Calu3 (cell line): ENCODE measurements around the gene C9orf153. TPM values are rescaled to one million over a fixed set of nuclear protein-coding genes. Genes with fewer than 3 reads are reported as not detected.

Experiments used
- BruUV-seq: library from RNA; stranded (reverse); fragments of 400-500 nt; replicated peaks from 2 replicates; lab custom pipeline; 2021; lab: Mats Ljungman, UMichigan
- CTCF ChIA-PET: fragments of 300-600 bp; sonication (Branson Sonifier 250); formaldehyde crosslinking; loops from one replicate; lab custom pipeline; 2022; ENCODE audit warnings: antibody characterized with exemption; lab: Charles Lee
- DNase-seq: peaks from one replicate; pipeline ENCODE4 v3.0.0; 2022
- H3K27ac Mint-ChIP-seq: one replicate; pipeline ENCODE4 v1.8.0; 2022; ENCODE audit warnings: mixed read lengths; ENCODE audit not compliant: unreplicated experiment
- H3K27me3 Mint-ChIP-seq: one replicate; pipeline ENCODE4 v1.8.0; 2022; ENCODE audit warnings: mixed read lengths; ENCODE audit not compliant: unreplicated experiment
- H3K36me3 Mint-ChIP-seq: one replicate; pipeline ENCODE4 v1.8.0; 2022; ENCODE audit warnings: mild to moderate bottlenecking, moderate library complexity, mixed read lengths; ENCODE audit not compliant: insufficient read depth, unreplicated experiment
- H3K4me1 Mint-ChIP-seq: one replicate; pipeline ENCODE4 v1.8.0; 2022; ENCODE audit warnings: mild to moderate bottlenecking, low read depth, mixed read lengths; ENCODE audit not compliant: unreplicated experiment
- H3K4me3 Mint-ChIP-seq: one replicate; pipeline ENCODE4 v1.8.0; 2022; ENCODE audit warnings: mild to moderate bottlenecking, low read depth, moderate library complexity, mixed read lengths; ENCODE audit not compliant: unreplicated experiment
- H3K9me3 Mint-ChIP-seq: one replicate; pipeline ENCODE4 v1.8.0; 2022; ENCODE audit warnings: low read depth, mixed read lengths; ENCODE audit not compliant: unreplicated experiment
- intact Hi-C: fragments of 100-400 bp; cut with micrococcal nuclease; formaldehyde crosslinking; loops from one replicate; pipeline ENCODE4 v1.10.0; 2022; ENCODE audit not compliant: unreplicated experiment
- total RNA-seq: library from RNA; stranded (reverse); gene quantifications from 2 replicates; pipeline ENCODE4 v1.2.3, GENCODE V29; 2022
- TF ChIP-seq, protein P1 (sequence below): fragments of 200-600 bp; IDR thresholded peaks from one replicate; pipeline ENCODE4 v1.8.0; 2022; ENCODE audit warnings: antibody characterized with exemption; ENCODE audit not compliant: unreplicated experiment

The C9orf153 gene
- total RNA-seq, 1 experiment from 2014 or later = not detected

DNA sequence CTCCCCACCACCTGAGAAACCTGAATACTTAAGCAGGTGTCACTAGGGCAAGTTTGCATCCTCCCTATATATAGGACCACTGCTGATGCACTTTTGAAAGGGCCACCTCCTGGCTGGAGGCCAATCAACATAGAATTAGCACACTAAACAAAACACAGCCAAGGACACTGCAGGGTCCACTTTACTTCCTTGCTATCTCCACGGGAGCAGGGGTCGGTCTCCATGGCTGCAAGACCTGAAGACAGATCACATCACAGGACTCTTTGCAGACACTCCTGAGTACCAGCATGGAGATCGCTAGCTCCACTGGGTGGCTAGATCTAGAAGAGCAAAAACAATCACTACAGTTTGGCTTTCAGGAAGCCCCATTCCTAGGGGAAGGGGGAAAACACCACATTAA is 72.3 kb downstream of the C9orf153 start:
- Mint-ChIP-seq H3K36me3 (no peaks in the 10 kb centered on the region), H3K27me3 (no peaks in the 10 kb centered on the region), H3K4me3 (no peak overlapping the region), H3K9me3 (no peaks in the 10 kb centered on the region), H3K27ac (no peak overlapping the region), H3K4me1 (no peaks in the 10 kb centered on the region)
- TF ChIP-seq, protein P1, sequence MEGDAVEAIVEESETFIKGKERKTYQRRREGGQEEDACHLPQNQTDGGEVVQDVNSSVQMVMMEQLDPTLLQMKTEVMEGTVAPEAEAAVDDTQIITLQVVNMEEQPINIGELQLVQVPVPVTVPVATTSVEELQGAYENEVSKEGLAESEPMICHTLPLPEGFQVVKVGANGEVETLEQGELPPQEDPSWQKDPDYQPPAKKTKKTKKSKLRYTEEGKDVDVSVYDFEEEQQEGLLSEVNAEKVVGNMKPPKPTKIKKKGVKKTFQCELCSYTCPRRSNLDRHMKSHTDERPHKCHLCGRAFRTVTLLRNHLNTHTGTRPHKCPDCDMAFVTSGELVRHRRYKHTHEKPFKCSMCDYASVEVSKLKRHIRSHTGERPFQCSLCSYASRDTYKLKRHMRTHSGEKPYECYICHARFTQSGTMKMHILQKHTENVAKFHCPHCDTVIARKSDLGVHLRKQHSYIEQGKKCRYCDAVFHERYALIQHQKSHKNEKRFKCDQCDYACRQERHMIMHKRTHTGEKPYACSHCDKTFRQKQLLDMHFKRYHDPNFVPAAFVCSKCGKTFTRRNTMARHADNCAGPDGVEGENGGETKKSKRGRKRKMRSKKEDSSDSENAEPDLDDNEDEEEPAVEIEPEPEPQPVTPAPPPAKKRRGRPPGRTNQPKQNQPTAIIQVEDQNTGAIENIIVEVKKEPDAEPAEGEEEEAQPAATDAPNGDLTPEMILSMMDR = no peak
- DNase-seq = no peak
- CTCF ChIA-PET = interaction anchor here (1.4 kb wide), 1 partner anchor 87 kb away, joined by 3 read pairs; the partner anchor contains the start of gene GOLM1
- intact Hi-C loops = loop anchor here (1.0 kb wide), 1 partner anchor 152 kb away; no protein-coding TSS in a partner anchor
- no TSS peak for BruUV-seq

DNA sequence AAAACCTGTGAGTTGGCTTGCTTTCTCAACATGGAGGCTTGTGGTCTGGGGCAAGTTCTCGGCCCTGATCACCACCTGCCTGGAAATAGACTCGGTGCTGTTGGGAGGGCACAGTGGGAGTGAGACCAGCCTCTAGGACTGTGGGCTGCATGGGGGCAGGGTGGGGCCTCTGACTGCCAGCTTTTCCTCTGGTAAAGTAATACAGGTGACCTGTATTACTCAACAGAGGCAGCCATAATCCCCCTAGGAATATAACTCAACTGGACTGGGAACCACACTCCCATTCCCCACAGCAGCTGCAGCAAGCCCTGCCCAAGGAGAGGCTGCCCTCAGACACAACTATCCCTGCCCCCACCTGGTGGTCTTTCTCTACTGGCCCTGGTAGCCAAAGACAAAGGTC is 72.8 kb downstream of the C9orf153 start:
- no peak overlapping the region for H3K27ac Mint-ChIP-seq
- BruUV-seq = no TSS peak
- no peak for DNase-seq

DNA sequence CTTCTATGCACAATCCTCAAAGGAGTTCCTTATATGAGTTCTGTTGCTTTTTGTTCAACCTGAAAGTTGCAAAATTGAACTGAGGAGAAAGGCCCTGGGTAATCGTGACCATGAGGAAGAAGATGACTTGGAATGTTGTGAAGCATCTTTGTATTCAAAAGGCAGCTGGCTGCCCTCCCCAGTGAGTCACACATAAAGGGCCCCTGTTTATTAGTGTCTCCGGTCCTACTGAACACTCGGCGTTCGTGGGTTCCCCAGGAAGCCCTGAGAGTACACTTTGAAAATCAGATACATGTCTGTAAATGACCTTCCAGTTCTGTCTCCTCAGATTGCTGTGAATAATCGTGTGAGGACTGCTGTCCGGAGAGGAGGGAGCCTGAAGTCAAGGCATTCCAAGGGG is 73.6 kb downstream of the C9orf153 start:
- H3K4me1 Mint-ChIP-seq = peaks cover 8% of the 10 kb centered on the region
- H3K27me3 Mint-ChIP-seq = no peaks in the 10 kb centered on the region
- no peak overlapping the region for H3K27ac Mint-ChIP-seq
- no peak for DNase-seq
- intact Hi-C loops = no loop called here
- H3K4me3 Mint-ChIP-seq = no peak overlapping the region
- TF ChIP-seq, protein P1 = no peak
- no peaks in the 10 kb centered on the region for H3K9me3 Mint-ChIP-seq
- no TSS peak for BruUV-seq
- CTCF ChIA-PET = no interaction called here
- no peaks in the 10 kb centered on the region for H3K36me3 Mint-ChIP-seq

More for the DNA sequence above, 72.8 kb downstream of the C9orf153 start:
- Mint-ChIP-seq H3K4me3 (no peak overlapping the region), H3K27me3 (no peaks in the 10 kb centered on the region), H3K4me1 (peaks cover 3% of the 10 kb centered on the region), H3K9me3 (no peaks in the 10 kb centered on the region), H3K36me3 (no peaks in the 10 kb centered on the region)
- intact Hi-C loops = loop anchor here (1.0 kb wide), 1 partner anchor 151 kb away; no protein-coding TSS in a partner anchor
- TF ChIP-seq, protein P1 = no peak
- CTCF ChIA-PET = interaction anchor here (1.4 kb wide), 1 partner anchor 87 kb away, joined by 3 read pairs; the partner anchor contains the start of gene GOLM1

DNA sequence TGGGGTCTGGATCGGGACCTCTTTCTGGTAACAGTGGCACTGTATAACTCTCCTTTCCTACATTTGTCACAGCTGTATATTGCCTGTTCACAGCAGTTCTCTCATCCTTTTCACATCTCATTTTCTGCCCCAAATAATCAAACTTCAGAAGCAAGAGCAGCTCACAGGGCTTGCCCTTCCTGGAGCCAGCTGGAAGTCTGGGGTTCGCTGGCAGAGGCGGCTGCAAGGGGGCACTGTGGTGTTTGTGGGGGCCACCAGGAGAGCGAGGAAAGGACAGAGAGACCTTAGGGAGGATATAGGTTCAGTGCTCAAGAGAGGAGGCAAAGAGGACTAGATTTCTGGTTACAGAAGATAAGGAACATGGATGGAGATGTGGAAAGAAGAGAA is 75.3 kb downstream of the C9orf153 start:
- intact Hi-C loops = no loop called here
- Mint-ChIP-seq H3K27ac (no peak overlapping the region), H3K4me3 (no peak overlapping the region), H3K36me3 (no peaks in the 10 kb centered on the region), H3K9me3 (no peaks in the 10 kb centered on the region), H3K27me3 (no peaks in the 10 kb centered on the region), H3K4me1 (peaks cover 8% of the 10 kb centered on the region)
- TF ChIP-seq, protein P1 = no peak
- DNase-seq = no peak
- CTCF ChIA-PET = no interaction called here
- BruUV-seq = no TSS peak
